Hepatocyte (in vitro differentiated cells): ENCODE data around the gene NXNL1. TPM values are rescaled to one million over a fixed set of nuclear protein-coding genes. Genes with fewer than 3 reads are reported as not detected.
"Not testable (repeated sequence)": the region's sequence is repeated elsewhere in the genome, so short reads cannot be mapped to it uniquely, and the experiment has no call there.

Experiments used
- DNase-seq: peaks from one replicate; pipeline ENCODE4 v3.0.0-alpha.2; 2016; ENCODE audit warnings: low spot score
- H2AFZ ChIP-seq: fragments of 200-600 bp; sonication (generic); 2 replicates; pipeline ENCODE4 v1.6.0; 2016; ENCODE audit warnings: antibody characterized with exemption, mild to moderate bottlenecking
- H3K27ac ChIP-seq: fragments of 200-600 bp; sonication (generic); 2 replicates; pipeline ENCODE4 v1.5.1; 2016; ENCODE audit warnings: mild to moderate bottlenecking
- H3K27me3 ChIP-seq: fragments of 200-600 bp; sonication (generic); 2 replicates; pipeline ENCODE4 v1.6.1; 2016
- H3K36me3 ChIP-seq: fragments of 200-600 bp; sonication (generic); replicated peaks from 2 replicates; pipeline ENCODE4 v1.5.1; 2016; ENCODE audit warnings: low read depth; ENCODE audit not compliant: insufficient read depth
- H3K4me1 ChIP-seq: fragments of 200-600 bp; sonication (generic); 2 replicates; pipeline ENCODE4 v1.5.1; 2016; ENCODE audit warnings: mild to moderate bottlenecking, moderate library complexity; ENCODE audit not compliant: insufficient read depth
- H3K4me2 ChIP-seq: fragments of 200-600 bp; sonication (generic); 2 replicates; pipeline ENCODE4 v1.6.0; 2016
- H3K4me3 ChIP-seq: fragments of 200-600 bp; sonication (generic); 2 replicates; pipeline ENCODE4 v1.5.1; 2016; ENCODE audit warnings: mild to moderate bottlenecking
- H3K79me2 ChIP-seq: fragments of 200-600 bp; sonication (generic); 2 replicates; pipeline ENCODE4 v1.6.0; 2017; ENCODE audit warnings: mild to moderate bottlenecking
- H3K9me2 ChIP-seq: fragments of 200-600 bp; sonication (generic); replicated peaks from 2 replicates; pipeline ENCODE4 v1.6.0; 2017; ENCODE audit warnings: mild to moderate bottlenecking; ENCODE audit not compliant: insufficient read depth
- H3K9me3 ChIP-seq: fragments of 200-600 bp; sonication (generic); 2 replicates; pipeline ENCODE4 v1.5.1; 2016; ENCODE audit warnings: low read depth, mild to moderate bottlenecking
- H4K20me1 ChIP-seq: fragments of 200-600 bp; sonication (generic); 2 replicates; pipeline ENCODE4 v1.6.0; 2016; ENCODE audit warnings: mild to moderate bottlenecking; ENCODE audit not compliant: insufficient read depth, poor library complexity, severe bottlenecking
- EZH2 ChIP-seq: fragments of 200-600 bp; sonication (generic); IDR thresholded peaks from 2 replicates; pipeline ENCODE4 v1.6.1; 2016; ENCODE audit warnings: antibody characterized with exemption, mild to moderate bottlenecking, borderline replicate concordance
- EZH2phosphoT487 ChIP-seq: fragments of 200-600 bp; sonication (generic); IDR thresholded peaks from one replicate; pipeline ENCODE4 v1.6.1; 2018; ENCODE audit warnings: antibody characterized with exemption, mild to moderate bottlenecking, low read depth, moderate library complexity; ENCODE audit not compliant: unreplicated experiment, severe bottlenecking
- WGBS: methylation state at CpG from one replicate; pipeline ENCODE4 v1.1.6; 2016; ENCODE audit warnings: low lambda C conversion rate; ENCODE audit errors: missing lambda C conversion rate; 5-methylcytosine and 5-hydroxymethylcytosine counted together
- polyA plus RNA-seq: library from polyadenylated mRNA; unstranded; fragments of >200 nt; fragmentation: Nextera tagmentation; extraction: Ambion mirVana; gene quantifications from 2 replicates; pipeline ENCODE4 v1.2.1, GENCODE V29; 2016
- total RNA-seq: library from RNA; depleted of rRNA; stranded (reverse); fragments of >200 nt; gene quantifications from 2 replicates; pipeline ENCODE4 v1.2.3, GENCODE V29; 2014
- TF ChIP-seq, protein P1 (sequence below): fragments of 200-600 bp; sonication (generic); IDR thresholded peaks from 2 replicates; pipeline ENCODE4 v1.5.1; 2016; ENCODE audit warnings: antibody characterized with exemption, mild to moderate bottlenecking; ENCODE audit not compliant: poor library complexity

Gene NXNL1, protein sequence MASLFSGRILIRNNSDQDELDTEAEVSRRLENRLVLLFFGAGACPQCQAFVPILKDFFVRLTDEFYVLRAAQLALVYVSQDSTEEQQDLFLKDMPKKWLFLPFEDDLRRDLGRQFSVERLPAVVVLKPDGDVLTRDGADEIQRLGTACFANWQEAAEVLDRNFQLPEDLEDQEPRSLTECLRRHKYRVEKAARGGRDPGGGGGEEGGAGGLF
- total RNA-seq (not detected in 2 replicates), polyA plus RNA-seq (0.17 TPM in 1 of 2 replicates, not detected in the other)

DNA sequence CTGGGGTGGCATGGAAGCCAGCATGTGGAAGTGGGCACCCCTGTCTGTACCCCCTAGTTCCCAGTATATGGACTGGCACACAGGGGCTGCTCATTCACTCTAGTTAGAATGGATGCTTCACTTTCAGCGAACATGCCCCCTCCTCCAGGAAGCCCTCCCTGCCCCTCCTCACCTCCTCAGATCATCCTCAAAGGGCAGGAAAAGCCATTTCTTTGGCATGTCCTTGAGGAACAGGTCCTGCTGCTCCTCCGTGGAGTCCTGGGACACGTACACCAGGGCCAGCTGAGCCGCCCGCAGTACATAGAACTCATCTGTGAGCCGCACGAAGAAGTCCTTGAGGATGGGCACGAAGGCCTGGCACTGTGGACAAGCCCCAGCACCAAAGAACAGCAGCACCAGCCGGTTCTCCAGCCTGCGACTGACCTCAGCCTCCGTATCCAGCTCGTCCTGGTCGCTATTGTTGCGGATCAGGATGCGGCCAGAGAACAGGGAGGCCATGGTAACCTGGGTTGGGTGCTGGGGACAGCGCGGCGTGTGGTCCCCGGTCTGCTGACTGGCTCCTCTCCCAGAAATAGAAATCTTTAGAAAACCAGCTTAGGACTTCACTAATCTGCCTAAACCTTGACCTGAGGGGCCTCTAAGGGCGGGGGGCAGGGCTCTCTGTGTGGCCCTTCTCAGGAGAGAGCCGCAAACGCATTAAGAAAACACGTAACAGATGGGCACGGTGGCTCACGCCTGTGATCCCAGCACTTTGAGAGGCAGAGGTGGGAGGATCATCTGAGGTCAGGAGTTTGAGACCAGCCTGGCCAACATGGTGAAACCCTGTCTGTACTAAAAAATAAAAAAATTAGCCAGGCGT lies at the start of gene NXNL1:
TSS of gene NXNL1 (minus strand) at position 555 of the 859 bp plus-strand sequence. CDS start at position 498, 57 bp downstream.
- TF ChIP-seq EZH2 (no peak), EZH2phosphoT487 (no peak)
- TF ChIP-seq, protein P1, sequence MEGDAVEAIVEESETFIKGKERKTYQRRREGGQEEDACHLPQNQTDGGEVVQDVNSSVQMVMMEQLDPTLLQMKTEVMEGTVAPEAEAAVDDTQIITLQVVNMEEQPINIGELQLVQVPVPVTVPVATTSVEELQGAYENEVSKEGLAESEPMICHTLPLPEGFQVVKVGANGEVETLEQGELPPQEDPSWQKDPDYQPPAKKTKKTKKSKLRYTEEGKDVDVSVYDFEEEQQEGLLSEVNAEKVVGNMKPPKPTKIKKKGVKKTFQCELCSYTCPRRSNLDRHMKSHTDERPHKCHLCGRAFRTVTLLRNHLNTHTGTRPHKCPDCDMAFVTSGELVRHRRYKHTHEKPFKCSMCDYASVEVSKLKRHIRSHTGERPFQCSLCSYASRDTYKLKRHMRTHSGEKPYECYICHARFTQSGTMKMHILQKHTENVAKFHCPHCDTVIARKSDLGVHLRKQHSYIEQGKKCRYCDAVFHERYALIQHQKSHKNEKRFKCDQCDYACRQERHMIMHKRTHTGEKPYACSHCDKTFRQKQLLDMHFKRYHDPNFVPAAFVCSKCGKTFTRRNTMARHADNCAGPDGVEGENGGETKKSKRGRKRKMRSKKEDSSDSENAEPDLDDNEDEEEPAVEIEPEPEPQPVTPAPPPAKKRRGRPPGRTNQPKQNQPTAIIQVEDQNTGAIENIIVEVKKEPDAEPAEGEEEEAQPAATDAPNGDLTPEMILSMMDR = no peak
- no peaks in the 10 kb centered on the region for H3K9me3 ChIP-seq
- no peak within 1 kb of the TSS for H3K27ac ChIP-seq
- H3K79me2 ChIP-seq = no peaks in the 10 kb centered on the region
- no peaks in the 10 kb centered on the region for H4K20me1 ChIP-seq
- no peaks in the 10 kb centered on the region for H3K36me3 ChIP-seq
- WGBS = 86% methylated on average over 26 of the region's 26 CpGs
- no peak within 1 kb of the TSS for H3K4me2 ChIP-seq
- H3K4me3 ChIP-seq = no peak within 1 kb of the TSS
- no peak within 1 kb of the TSS for H2AFZ ChIP-seq
- H3K4me1 ChIP-seq = no peaks in the 10 kb centered on the region
- DNase-seq = no peak
- H3K27me3 ChIP-seq = peaks cover 17% of the 10 kb centered on the region
- H3K9me2 ChIP-seq = no peaks in the 10 kb centered on the region

DNA sequence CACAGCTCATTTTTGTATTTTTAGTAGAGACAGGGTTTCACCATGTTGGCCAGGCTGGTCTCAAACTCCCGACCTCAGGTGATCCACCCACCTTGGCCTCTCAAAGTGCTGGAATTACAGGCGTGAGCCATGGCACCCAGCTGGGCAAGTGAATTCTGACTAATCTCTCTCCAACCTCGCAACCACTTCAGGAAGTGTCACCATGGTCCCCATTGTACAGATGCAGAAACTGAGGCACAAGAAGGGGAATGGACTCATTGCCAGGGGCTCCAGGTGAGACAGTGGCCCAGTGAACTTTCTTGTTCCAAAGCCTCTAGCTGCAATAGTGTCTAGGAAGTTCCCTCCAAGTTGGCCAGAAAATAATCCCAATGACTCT lies 47.8 kb upstream of the NXNL1 start:
- Histone ChIP-seq H3K27ac (peak overlapping the region; percentile 79), H3K4me1 (peaks cover 12% of the 10 kb centered on the region), H3K79me2 (peaks cover 45% of the 10 kb centered on the region)
- not testable (repeated sequence) for H2AFZ ChIP-seq, DNase-seq, H3K4me2 ChIP-seq, H3K4me3 ChIP-seq, H3K9me3 ChIP-seq, H3K36me3 ChIP-seq, H3K27me3 ChIP-seq, H3K9me2 ChIP-seq, H4K20me1 ChIP-seq
- 100% methylated on average over 2 of the region's 3 CpGs for WGBS

DNA sequence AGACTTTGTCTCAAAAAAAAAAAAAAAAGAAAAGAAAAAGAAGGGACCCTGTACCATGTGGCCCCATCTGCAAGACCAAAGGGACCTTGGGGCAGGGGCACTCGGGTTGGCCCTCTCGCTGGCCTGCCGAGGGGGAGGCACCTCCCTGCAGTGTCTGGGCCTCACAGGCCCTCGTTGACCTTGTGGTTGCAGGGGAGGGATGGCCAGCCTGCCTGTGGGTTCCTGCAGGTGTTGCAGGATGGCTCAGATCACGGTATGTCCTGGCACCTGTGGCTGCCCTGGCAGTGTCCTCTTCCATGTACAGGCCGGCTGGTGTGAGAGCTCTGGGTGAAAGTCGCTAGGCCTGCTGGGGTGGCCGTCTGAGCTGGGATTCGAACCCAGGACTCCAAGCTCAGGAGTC lies 46.0 kb upstream of the NXNL1 start:
- WGBS = 92% methylated on average over 9 of the region's 9 CpGs
- H3K9me3 ChIP-seq = no peaks in the 10 kb centered on the region
- no peak for DNase-seq
- H3K27ac ChIP-seq = no peak overlapping the region
- no peaks in the 10 kb centered on the region for H4K20me1 ChIP-seq
- TF ChIP-seq EZH2phosphoT487 = no peak
- no peak for TF ChIP-seq EZH2
- TF ChIP-seq, protein P1 = no peak
- H3K4me2 ChIP-seq = no peak overlapping the region
- no peaks in the 10 kb centered on the region for H3K36me3 ChIP-seq
- H2AFZ ChIP-seq = no peak overlapping the region
- H3K27me3 ChIP-seq = no peaks in the 10 kb centered on the region
- H3K4me1 ChIP-seq = peaks cover 5% of the 10 kb centered on the region
- peaks cover 32% of the 10 kb centered on the region for H3K79me2 ChIP-seq
- H3K9me2 ChIP-seq = no peaks in the 10 kb centered on the region
- H3K4me3 ChIP-seq = no peak overlapping the region

DNA sequence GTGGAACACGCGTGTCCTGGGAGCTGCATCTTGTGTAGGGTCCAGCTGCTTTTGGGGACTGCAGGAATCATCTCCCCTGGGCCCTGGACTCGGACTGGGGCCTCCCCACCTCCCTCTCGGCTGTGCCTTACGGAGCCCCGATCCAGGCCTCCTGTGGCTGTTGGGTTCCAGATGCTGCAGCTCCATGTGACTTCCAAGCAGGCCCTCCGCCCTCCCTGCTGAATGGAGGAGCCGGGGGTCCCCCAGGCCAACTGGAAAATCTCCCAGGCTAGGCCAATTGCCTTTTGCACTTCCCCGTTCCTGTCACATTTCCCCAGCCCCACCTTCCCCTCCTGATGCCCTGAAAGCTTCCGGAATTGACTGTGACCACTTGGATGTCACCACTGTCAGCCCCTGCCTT lies 44.5 kb upstream of the NXNL1 start:
- Histone ChIP-seq H3K79me2 (peaks cover 26% of the 10 kb centered on the region), H3K27ac (no peak overlapping the region)

More for the DNA sequence above, 44.5 kb upstream of the NXNL1 start:
- no peak for DNase-seq
- H3K4me2 ChIP-seq = no peak overlapping the region
- no peak overlapping the region for H3K4me3 ChIP-seq
- TF ChIP-seq EZH2 (no peak), EZH2phosphoT487 (no peak)
- no peaks in the 10 kb centered on the region for H4K20me1 ChIP-seq
- 85% methylated on average over 10 of the region's 10 CpGs for WGBS
- H3K27me3 ChIP-seq = no peaks in the 10 kb centered on the region
- no peaks in the 10 kb centered on the region for H3K36me3 ChIP-seq
- H3K9me3 ChIP-seq = no peaks in the 10 kb centered on the region
- H3K4me1 ChIP-seq = peaks cover 5% of the 10 kb centered on the region
- no peaks in the 10 kb centered on the region for H3K9me2 ChIP-seq
- H2AFZ ChIP-seq = no peak overlapping the region
